ENCODE results near the gene NKIRAS2.

- TF ChIP-seq FOS (IDR thresholded peaks at IDR 0.05; ENCODE audit: low read depth, low read length) (no peak), BHLHE40 (IDR thresholded peaks at IDR 0.05; ENCODE audit: low read depth, low read length) (no peak), RAD21 (IDR thresholded peaks at IDR 0.05; ENCODE audit: low read length) (no peak), CTCF (conservative IDR thresholded peaks at IDR 0.05; ENCODE audit: low read depth, low read length) (no peak), RFX5 (IDR thresholded peaks at IDR 0.05; ENCODE audit: low read depth, low read length) (no peak), POLR2A (IDR thresholded peaks at IDR 0.05; ENCODE audit: low read depth, low read length) (no peak), SMC3 (IDR thresholded peaks at IDR 0.05; ENCODE audit: low read depth, low read length) (no peak), RCOR1 (IDR thresholded peaks at IDR 0.05; ENCODE audit: insufficient replicate concordance, low read length) (no peak), CHD1 (IDR thresholded peaks at IDR 0.05; ENCODE audit: low read depth, low read length) (no peak), USF2 (IDR thresholded peaks at IDR 0.05; ENCODE audit: low read depth, low read length) (no peak), MXI1 (IDR thresholded peaks at IDR 0.05; ENCODE audit: borderline replicate concordance, low read depth, low read length) (no peak), CEBPB (IDR thresholded peaks at IDR 0.05; ENCODE audit: low read depth, low read length) (no peak), MAZ (IDR thresholded peaks at IDR 0.05; ENCODE audit: borderline replicate concordance, low read depth, low read length) (no peak)
Observed at GRCh38 chr17:41974031-41974430, 45.9 kb upstream of the NKIRAS2 start.
